Measurements from ENCODE around the gene TSHR.

Gene TSHR

DNA sequence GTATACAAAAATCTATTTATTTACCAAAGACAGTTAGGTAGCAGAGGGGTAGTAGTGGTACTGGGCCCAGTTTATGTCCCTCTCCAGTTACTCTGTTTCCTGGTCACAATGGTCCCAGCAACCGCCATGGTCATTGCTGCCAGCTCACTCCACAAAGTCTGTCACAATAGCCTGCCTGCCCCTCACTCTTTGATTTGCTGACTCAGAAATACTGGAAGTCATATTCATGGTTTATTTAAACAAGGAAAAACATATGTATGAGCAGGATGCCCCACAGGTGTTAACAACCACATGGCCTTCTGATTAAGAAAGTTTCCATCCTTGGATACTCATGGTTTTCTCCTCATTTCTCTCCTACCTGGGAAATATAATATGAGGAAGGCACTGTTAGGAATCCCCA is 49.2 kb downstream of the TSHR start:
- no peak for DNase-seq (ENCODE audit: low spot score)
- TF ChIP-seq, protein P1, sequence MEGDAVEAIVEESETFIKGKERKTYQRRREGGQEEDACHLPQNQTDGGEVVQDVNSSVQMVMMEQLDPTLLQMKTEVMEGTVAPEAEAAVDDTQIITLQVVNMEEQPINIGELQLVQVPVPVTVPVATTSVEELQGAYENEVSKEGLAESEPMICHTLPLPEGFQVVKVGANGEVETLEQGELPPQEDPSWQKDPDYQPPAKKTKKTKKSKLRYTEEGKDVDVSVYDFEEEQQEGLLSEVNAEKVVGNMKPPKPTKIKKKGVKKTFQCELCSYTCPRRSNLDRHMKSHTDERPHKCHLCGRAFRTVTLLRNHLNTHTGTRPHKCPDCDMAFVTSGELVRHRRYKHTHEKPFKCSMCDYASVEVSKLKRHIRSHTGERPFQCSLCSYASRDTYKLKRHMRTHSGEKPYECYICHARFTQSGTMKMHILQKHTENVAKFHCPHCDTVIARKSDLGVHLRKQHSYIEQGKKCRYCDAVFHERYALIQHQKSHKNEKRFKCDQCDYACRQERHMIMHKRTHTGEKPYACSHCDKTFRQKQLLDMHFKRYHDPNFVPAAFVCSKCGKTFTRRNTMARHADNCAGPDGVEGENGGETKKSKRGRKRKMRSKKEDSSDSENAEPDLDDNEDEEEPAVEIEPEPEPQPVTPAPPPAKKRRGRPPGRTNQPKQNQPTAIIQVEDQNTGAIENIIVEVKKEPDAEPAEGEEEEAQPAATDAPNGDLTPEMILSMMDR (IDR thresholded peaks at IDR 0.05; ENCODE audit: borderline replicate concordance, control extremely low read depth, extremely low read depth, insufficient read depth, missing control alignments), result no peak
- in situ Hi-C loops (cut with MboI; ENCODE audit: low sequenced_read_pairs, unreplicated experiment), result no loop called here

DNA sequence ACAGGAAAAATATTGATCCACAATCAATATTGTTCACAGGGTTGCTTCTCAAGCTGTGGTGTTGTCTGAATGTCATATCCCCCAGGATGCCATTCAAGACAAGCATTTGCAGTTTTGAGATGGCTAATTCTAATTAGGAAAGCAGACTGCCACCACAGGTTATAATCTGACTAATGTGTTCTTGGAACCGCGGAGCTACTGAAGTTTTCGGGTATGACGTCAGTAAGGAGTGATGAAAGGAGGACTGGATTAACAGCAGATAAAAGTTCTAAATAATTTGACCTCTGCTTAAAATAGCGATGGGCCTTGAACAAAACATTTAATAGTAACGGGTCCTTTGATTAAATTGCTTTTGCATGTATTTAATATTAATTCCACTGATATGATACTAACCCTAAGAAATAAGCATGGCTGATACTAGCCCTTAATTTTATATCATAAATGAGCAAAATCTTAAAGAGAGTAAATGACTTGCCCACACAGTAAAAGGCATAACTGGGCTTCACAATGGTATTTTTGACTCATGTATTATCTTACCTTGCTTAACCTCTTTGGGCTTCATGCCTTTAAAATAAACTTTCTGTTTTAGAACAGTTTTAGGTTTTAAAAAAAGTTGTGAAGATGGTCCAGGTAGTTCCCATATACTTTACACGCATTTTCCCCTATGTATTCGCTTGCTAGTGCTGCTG is 50.3 kb downstream of the TSHR start:
- DNase-seq (ENCODE audit: low spot score), result no peak
- TF ChIP-seq, protein P1 (IDR thresholded peaks at IDR 0.05; ENCODE audit: borderline replicate concordance, control extremely low read depth, extremely low read depth, insufficient read depth, missing control alignments), result no peak
- in situ Hi-C loops (cut with MboI; ENCODE audit: low sequenced_read_pairs, unreplicated experiment), result no loop called here

DNA sequence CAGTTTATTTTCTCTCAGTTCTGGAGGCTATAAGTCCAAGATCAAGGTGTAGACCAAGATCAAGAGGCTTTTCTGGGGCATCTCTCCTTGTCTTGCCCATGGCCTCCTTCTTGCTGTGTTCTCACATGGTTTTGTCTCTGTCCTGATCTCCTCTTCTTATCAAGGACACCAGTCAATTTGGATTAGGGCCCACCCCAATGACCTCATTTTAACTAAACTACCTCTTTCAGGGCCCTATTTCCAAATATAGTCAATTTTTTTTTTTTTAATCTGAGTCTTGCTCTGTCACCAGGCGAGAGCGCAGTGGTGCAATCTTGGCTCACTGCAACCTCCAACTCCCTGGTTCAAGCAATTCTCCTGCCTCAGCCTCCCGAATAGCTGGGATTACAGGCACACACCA is 50.8 kb downstream of the TSHR start:
- in situ Hi-C loops (cut with MboI; ENCODE audit: low sequenced_read_pairs, unreplicated experiment), result no loop called here
- no peak for DNase-seq (ENCODE audit: low spot score)
- TF ChIP-seq, protein P1 (IDR thresholded peaks at IDR 0.05; ENCODE audit: borderline replicate concordance, control extremely low read depth, extremely low read depth, insufficient read depth, missing control alignments), result no peak

DNA sequence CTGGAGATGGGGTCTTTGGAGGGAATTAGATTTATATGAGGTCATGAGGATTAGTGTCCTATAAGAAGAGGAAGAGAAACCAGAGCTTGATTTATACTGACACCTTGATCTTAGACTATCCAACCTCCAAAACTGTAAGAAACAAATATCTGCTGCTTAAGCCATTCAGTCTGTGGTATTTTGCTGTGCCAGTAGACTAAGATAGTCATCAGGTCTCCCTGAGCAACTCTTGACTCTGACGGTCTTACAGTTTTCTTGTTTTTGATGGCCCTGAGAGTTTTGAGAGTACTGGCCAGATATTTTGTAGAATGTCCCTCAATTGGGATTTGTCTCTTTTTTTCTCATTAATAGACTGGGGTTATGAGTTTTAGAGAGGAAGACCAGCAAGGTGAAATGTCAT is 51.7 kb downstream of the TSHR start:
- TF ChIP-seq, protein P1 (IDR thresholded peaks at IDR 0.05; ENCODE audit: borderline replicate concordance, control extremely low read depth, extremely low read depth, insufficient read depth, missing control alignments), result no peak
- in situ Hi-C loops (cut with MboI; ENCODE audit: low sequenced_read_pairs, unreplicated experiment), result no loop called here
- DNase-seq (ENCODE audit: low spot score), result no peak

DNA sequence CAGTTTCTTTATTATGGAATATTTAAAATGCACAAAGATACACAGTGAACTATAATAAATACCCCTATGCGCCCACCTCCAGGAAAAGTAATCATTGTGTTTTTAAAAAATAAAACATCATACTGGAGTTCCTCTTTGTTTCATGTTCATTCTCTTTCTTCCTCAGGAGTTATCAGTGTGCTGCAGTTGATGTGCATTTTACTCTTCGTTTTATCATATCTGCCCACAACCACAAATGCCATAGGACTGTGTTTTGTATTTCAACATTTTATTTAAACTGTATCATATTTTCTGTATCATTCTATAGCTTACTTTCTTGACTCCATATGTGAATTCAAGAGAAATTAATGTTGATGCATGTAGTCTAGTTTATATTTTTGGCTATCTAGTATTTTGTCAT is 53.9 kb downstream of the TSHR start:
- no peak for DNase-seq (ENCODE audit: low spot score)
- TF ChIP-seq, protein P1 (IDR thresholded peaks at IDR 0.05; ENCODE audit: borderline replicate concordance, control extremely low read depth, extremely low read depth, insufficient read depth, missing control alignments), result no peak
- in situ Hi-C loops (cut with MboI; ENCODE audit: low sequenced_read_pairs, unreplicated experiment), result no loop called here

DNA sequence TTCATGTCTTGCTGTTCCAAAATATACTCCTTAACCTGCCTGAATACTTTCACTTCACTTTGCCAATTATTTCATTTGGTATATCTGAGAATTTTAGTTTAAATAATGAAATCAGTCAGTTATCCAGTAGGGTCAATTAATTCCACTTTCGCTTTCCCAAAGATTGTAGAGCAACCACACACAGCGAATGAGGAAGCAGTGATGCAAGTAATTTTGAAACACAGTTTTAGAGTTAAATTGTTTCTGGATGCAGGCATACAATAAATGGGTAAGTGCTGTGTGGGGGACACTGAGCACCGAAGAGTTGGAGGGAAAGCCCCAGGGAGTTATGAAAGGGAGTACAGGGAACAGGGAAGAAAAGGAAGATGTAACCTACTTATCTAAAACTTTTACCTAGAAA is 62.8 kb downstream of the TSHR start:
- in situ Hi-C loops (cut with MboI; ENCODE audit: low sequenced_read_pairs, unreplicated experiment), result no loop called here
- no peak for DNase-seq (ENCODE audit: low spot score)
- TF ChIP-seq, protein P1 (IDR thresholded peaks at IDR 0.05; ENCODE audit: borderline replicate concordance, control extremely low read depth, extremely low read depth, insufficient read depth, missing control alignments), result no peak

Data from GM13976 (cell line).